ENCODE data around the gene SEC16B.

GRCh38 chr1:177940682-177941081, 29.2 kb downstream of the SEC16B start:
- TF ChIP-seq EZH2 (IDR thresholded peaks at IDR 0.05; ENCODE audit: insufficient read depth, poor library complexity, severe bottlenecking) (no peak), EZH2phosphoT487 (IDR thresholded peaks at IDR 0.05; ENCODE audit: insufficient read depth, low read depth) (no peak)

Data from GM23248 (cell line).